GM12872 (cell line): ENCODE data around the gene ABCB11.

Experiments
- CTCF ChIP-seq: IDR thresholded peaks from 3 replicates; pipeline ENCODE4 v1.5.1; 2011; ENCODE audit warnings: low read depth, mild to moderate bottlenecking, low read length, moderate library complexity; ENCODE audit not compliant: insufficient read depth

Gene ABCB11

GRCh38 chr2:169010633-169011460 lies 20.3 kb downstream of the ABCB11 start:
- no peak for TF ChIP-seq CTCF

GRCh38 chr2:169009865-169010579 lies 21.1 kb downstream of the ABCB11 start:
- no peak for TF ChIP-seq CTCF

GRCh38 chr2:169007941-169008340 lies 23.2 kb downstream of the ABCB11 start:
- TF ChIP-seq CTCF = no peak

GRCh38 chr2:169007356-169007755 lies 23.8 kb downstream of the ABCB11 start:
- TF ChIP-seq CTCF = no peak

GRCh38 chr2:169006665-169007064 lies 24.5 kb downstream of the ABCB11 start:
- TF ChIP-seq CTCF = no peak

- no peak for TF ChIP-seq CTCF
Observed at GRCh38 chr2:169005994-169006393, 25.1 kb downstream of the ABCB11 start.

GRCh38 chr2:169005080-169005598 lies 26.0 kb downstream of the ABCB11 start:
- TF ChIP-seq CTCF = no peak
